ENCODE data around the gene MS4A1. TPM values are rescaled to one million over a fixed set of nuclear protein-coding genes. Genes with fewer than 3 reads are reported as not detected.

The MS4A1 gene
- total RNA-seq, 1 donor: not detected

DNA sequence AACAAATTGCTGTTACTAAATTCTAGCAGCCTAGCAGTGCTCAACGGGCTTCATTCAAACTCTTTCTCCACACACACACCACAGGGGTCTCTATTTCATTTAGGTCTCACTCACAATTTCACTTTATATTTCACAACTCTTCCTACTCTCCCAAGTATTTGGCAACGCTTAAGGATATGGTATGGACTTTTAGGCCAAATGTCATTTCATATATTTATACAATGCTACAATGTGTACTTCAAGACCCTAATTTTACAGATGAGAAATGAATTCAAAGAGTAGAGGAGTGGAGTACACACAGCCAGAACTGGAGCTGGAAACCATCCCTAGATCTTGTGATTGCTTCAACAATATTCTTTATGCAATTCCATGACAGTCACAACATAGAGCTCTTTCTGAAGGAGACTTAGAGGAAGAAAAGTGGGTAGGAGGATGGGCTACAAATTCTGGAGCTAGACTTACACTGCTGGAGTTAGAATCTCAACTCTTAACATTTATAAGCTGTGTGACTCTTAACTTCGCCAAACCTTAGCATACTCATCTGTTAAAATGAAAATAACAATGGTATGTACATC, 57.1 kb downstream of the MS4A1 start:
- no peak for TF ChIP-seq CTCF (IDR thresholded peaks at IDR 0.05; ENCODE audit: insufficient read depth, low read length)
- no peak overlapping the region for H3K4me3 ChIP-seq (ENCODE audit: low read depth, low read length)
- DNase-seq (ENCODE audit: low read depth): no peak

DNA sequence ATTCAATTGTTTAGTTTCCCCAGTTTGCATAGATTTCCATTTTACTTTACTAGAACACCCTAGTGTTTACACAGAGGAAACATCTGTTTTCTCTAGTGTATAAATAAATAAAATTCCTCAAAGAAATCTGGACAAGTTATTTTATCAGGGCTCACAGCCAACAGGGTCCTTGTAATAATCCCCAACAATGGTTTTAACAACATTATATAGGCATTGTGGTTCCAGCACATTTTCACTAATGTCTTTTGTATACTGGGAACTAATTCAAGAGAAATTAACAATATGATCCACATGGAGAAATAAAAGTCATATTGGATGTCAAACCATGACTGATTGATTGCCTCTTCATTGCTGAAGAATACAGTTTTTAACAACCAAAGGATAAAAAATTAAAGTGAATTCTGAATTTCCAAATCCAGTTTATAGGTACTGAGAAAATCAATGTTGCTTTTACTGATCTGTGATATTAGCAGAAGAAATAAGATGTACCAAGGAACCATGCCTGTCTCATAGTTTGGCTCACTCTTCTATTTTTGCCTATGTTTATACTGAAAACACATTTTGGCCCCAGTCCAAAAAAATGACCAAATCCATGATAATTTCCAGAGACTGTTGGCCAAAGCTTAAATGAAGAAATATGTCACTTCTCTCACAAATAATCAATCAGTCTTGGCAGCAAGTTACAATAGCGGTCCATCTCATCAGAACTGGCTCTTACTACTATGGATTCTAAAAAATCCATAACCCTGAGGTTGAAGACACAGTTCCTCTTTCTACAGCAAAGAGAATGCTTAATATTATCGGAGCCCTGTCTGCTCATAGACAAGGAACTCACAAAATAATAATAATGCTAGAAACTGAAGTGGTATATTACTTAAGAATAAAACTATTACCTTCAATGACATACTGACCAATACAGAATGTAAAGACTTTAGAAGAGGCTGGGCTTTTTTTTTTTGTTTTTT, 58.1 kb downstream of the MS4A1 start:
- DNase-seq (ENCODE audit: low read depth): no peak
- H3K4me3 ChIP-seq (ENCODE audit: low read depth, low read length): no peak overlapping the region
- no peak for TF ChIP-seq CTCF (IDR thresholded peaks at IDR 0.05; ENCODE audit: insufficient read depth, low read length)

DNA sequence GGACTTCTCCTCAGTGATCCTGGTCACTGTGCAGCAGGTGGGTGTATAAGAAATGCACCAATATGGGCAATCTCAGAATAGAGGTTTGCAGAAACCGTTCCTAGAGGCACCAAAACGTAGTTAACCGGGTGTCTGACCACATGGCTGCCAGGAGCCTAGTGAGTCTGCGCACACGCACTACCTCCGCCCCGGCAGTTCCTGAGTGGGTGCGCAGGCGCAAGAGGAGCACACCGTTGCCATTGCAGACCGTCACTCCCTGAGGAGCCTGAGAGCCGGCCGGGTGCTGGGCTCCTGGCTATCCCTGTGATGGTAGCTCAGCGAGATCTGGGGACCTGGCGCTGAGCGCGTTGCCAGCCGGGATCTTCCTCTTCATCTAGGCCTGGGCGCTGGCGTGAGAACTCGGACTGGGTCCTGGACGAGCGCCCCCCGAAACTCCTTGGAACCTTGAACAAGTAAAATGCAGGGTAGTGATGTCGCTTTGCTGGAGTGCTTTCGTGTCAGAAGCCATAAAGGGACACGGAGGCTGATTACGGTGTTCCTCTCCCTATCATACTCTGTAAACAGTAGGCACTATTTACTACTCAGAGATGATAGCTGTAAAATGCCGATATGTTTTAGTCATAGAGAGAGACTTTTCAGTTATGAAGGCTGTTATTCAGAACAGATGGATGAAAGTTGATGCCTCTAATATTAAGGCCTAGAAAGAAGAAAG, 59.7 kb downstream of the MS4A1 start, which contains the start of gene MS4A13:
Gene MS4A13, plus strand, starts transcription at position 249 of the 712 bp plus-strand sequence. CDS start 2,692 bp downstream, outside the sequence.
- no peak for DNase-seq (ENCODE audit: low read depth)
- no peak within 1 kb of the TSS for H3K4me3 ChIP-seq (ENCODE audit: low read depth, low read length)
- no peak for TF ChIP-seq CTCF (IDR thresholded peaks at IDR 0.05; ENCODE audit: insufficient read depth, low read length)

Other genes with a start within 250 kb of the MS4A1 start
- not detected in 2 replicates for gene MS4A4E, start 212.7 kb upstream of the MS4A1 start, total RNA-seq (ENCODE audit: low replicate concordance)
- not detected in 2 replicates for gene MS4A4A, start 175.2 kb upstream of the MS4A1 start, total RNA-seq (ENCODE audit: low replicate concordance)
- not detected in 2 replicates for gene MS4A6E, start 128.6 kb upstream of the MS4A1 start, total RNA-seq (ENCODE audit: low replicate concordance)
- not detected in 2 replicates for gene MS4A7, start 77.3 kb upstream of the MS4A1 start, total RNA-seq (ENCODE audit: low replicate concordance)
- gene MS4A14, start 59.4 kb upstream of the MS4A1 start, total RNA-seq (ENCODE audit: low replicate concordance): not detected in 2 replicates
- not detected in 2 replicates for gene MS4A5, start 26.3 kb upstream of the MS4A1 start, total RNA-seq (ENCODE audit: low replicate concordance)
- gene MS4A12, start 36.9 kb downstream of the MS4A1 start, total RNA-seq (ENCODE audit: low replicate concordance): not detected in 2 replicates
- not detected in 2 replicates for gene MS4A13, start 59.5 kb downstream of the MS4A1 start, total RNA-seq (ENCODE audit: low replicate concordance)
- 0.49 TPM in 1 of 2 replicates, not detected in the other for gene MS4A8, start 243.8 kb downstream of the MS4A1 start, total RNA-seq (ENCODE audit: low replicate concordance)